Subcutaneous adipose tissue (tissue), 4 donors: Measurements from ENCODE around the gene SNTB2. TPM values are rescaled to one million over a fixed set of nuclear protein-coding genes. Genes with fewer than 3 reads are reported as not detected.

Experiments used
- small RNA-seq: library from RNA; depleted of rRNA; stranded (forward); fragments of <200 nt; gene quantifications from one replicate; pipeline ENCODE3, GENCODE V24; 2016
- total RNA-seq, 4 donors: library from RNA; depleted of rRNA; stranded (reverse); fragments of >200 nt; gene quantifications; one replicate each; pipeline ENCODE4 v1.1.0, GENCODE V29; 2016
- TF ChIP-seq, protein P1 (sequence below): fragments of 450-650 bp; IDR thresholded peaks from one replicate; pipeline ENCODE4 v1.5.1; 2016; ENCODE audit warnings: low read depth, mild to moderate bottlenecking, control low read depth, antibody characterized with exemption, moderate library complexity

The SNTB2 gene
- total RNA-seq, 4 donors from 2014 or later, result 29.6 to 64.2 (median 47.1) TPM

DNA sequence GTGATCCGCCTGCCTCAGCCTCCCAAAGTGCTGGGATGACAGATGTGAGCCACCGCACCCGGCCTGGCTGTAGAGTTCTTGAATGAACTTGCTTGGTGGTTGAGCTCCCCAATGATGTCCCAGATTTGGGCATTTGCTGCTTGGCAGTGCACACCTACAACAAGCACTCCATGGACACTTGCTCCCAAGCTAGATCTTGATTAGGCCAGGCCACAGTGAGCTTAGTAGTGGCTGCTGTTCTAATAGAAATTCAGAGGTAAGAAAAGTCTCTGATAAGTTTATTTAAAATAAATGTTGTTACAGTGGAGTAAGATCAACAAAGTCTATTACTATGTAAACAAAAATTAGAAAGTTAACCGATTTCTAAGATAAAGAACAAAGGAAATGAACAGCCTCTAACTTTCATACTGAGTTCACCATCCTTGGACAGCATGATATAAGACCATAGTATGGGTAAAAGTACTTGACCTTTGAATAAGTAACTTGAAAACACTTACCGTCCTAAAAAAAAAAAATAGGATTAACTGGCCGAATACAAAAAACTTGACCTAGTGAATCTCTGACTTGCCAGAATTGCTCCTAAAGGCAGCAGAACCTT lies 163.7 kb downstream of the SNTB2 start:
- TF ChIP-seq, protein P1, sequence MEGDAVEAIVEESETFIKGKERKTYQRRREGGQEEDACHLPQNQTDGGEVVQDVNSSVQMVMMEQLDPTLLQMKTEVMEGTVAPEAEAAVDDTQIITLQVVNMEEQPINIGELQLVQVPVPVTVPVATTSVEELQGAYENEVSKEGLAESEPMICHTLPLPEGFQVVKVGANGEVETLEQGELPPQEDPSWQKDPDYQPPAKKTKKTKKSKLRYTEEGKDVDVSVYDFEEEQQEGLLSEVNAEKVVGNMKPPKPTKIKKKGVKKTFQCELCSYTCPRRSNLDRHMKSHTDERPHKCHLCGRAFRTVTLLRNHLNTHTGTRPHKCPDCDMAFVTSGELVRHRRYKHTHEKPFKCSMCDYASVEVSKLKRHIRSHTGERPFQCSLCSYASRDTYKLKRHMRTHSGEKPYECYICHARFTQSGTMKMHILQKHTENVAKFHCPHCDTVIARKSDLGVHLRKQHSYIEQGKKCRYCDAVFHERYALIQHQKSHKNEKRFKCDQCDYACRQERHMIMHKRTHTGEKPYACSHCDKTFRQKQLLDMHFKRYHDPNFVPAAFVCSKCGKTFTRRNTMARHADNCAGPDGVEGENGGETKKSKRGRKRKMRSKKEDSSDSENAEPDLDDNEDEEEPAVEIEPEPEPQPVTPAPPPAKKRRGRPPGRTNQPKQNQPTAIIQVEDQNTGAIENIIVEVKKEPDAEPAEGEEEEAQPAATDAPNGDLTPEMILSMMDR, result no peak

DNA sequence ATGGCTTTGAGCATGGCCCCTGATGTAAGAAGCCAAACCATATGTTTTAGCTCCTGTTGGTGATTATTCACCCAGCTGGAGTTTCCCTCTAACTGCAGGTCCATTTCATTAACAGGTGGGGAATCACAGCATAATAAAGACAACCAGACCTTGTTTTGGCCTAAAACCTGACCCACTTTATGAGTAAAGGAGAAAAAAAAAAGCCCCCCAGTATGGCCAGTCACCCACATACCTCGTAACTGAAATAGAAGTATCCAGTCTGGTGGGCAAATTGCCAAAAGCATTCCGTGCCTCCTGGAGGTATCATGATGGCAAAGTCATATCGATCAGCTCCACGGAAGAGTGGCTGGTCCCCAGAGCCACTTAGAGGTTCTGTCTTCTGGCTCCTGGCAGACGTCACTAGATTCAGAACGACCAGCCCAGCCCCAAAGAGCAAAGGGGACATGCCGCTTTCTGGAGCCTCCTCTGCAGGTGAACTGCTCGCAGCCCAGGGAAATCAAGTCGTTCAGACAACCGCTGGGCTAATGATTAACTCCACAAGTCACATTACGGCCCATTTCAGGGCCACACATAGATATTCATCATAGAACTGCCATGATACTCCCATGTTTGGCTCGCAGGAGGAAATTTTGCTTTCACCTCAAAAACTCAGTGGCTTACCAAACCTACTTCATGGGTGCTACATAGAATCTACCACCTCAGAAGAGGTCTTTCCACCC lies 164.5 kb downstream of the SNTB2 start, which contains the start of gene TMED6:
TMED6 (minus strand) TSS at position 478 of the 719 bp plus-strand sequence; CDS start at position 445, 33 bp downstream.
- TF ChIP-seq, protein P1, result no peak

Small RNAs within 50 kb of the gene (small RNA-seq; reads per million reads assigned to genes)
- 0.49 reads per million for gene RF00019
- gene RNU6-22P, result not detected

Other genes with a start within 250 kb of the SNTB2 start
- 1 to 10 TPM in 2 of 4 donors, under 1 TPM in 2; 0.34 to 1.6 (median 1.0) TPM for gene HAS3, start 81.5 kb upstream of the SNTB2 start, total RNA-seq
- gene CHTF8, start 54.6 kb upstream of the SNTB2 start, total RNA-seq, result 10 to 100 TPM; 54.3 to 74.2 (median 65.7) TPM
- gene UTP4, start 54.5 kb upstream of the SNTB2 start, total RNA-seq, result 10 to 100 TPM; 21.7 to 52.8 (median 28.8) TPM
- 10 to 100 TPM; 21.4 to 50.1 (median 27.6) TPM for gene VPS4A, start 124.2 kb downstream of the SNTB2 start, total RNA-seq
- gene PDF, start 143.4 kb downstream of the SNTB2 start, total RNA-seq, result 10 to 100 TPM in 1 of 4 donors, 1 to 10 TPM in 3; 5.9 to 24.3 (median 8.3) TPM
- 10 to 100 TPM; 27.9 to 40.1 (median 37.5) TPM for gene COG8, start 152.4 kb downstream of the SNTB2 start, total RNA-seq
- 10 to 100 TPM in 3 of 4 donors, 1 to 10 TPM in 1; 9.2 to 13.2 (median 11.0) TPM for gene NIP7, start 152.6 kb downstream of the SNTB2 start, total RNA-seq
- 1 to 10 TPM in 1 of 4 donors, under 1 TPM in 1, not detected in 2; 0.88 to 1.3 TPM for gene TMED6, start 164.6 kb downstream of the SNTB2 start, total RNA-seq
- gene TERF2, start 198.8 kb downstream of the SNTB2 start, total RNA-seq, result 10 to 100 TPM; 14.7 to 40.4 (median 18.7) TPM
- 10 to 100 TPM; 29.1 to 74.0 (median 46.6) TPM for gene CYB5B, start 237.5 kb downstream of the SNTB2 start, total RNA-seq